GM10847 (cell line): ENCODE results near the gene ERG28.

Experiments used
- POLR2A ChIP-seq: IDR thresholded peaks from 2 replicates; pipeline ENCODE4 v1.6.1; 2011; ENCODE audit not compliant: insufficient read length; ENCODE audit errors: extremely low read depth

The ERG28 gene, protein sequence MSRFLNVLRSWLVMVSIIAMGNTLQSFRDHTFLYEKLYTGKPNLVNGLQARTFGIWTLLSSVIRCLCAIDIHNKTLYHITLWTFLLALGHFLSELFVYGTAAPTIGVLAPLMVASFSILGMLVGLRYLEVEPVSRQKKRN

DNA sequence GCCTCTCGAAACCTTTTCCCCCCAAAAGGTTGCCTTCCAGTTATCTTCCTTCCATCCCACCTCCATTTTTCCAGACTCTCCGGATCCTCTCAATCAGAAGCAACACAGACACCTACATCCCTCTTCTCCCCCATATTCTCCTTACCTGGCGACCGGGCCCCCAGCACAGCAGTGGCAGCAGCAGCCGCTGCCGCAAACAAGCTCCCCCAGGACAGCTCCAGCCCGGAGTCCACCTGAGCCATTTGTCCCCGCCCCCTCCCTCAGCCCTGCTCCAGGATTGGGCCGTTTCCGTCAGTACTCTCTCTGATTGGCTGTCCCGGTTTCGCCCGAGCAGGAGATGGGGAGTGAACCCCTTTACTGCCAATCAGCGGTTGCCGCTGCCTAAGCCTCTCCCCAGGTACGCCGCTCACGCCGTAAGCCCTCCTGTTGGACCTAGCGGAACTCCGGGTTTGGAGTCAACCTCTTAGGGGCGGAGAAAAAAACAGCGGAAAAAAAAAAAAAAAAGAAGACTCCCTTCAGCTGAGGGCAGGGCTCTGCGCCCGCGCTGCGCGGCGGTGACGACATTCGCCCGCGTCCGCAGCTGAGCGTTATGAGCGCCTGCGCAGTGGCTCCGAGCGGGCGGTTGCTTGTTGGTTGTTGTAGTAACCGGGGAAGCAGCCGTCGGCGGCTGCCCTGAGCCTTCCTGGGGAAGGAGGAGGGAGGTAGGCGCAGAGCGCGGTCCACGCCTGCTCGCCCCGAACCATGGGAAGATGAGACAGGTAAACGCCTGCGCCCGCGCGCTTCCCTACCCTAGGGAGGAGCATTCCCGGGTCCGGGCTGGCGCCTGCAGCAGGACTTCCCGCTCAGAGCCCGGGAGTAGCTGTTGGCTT lies at the start of gene ERG28, which contains the start of gene TTLL5:
ERG28 (minus strand) TSS at position 247 of the 869 bp plus-strand sequence. CDS start 3,374 bp downstream, outside the sequence.
TTLL5 (plus strand) TSS at position 617 of the 869 bp plus-strand sequence. CDS start 1,904 bp downstream, outside the sequence.
- peak; percentile 90 for TF ChIP-seq POLR2A

- no peak for TF ChIP-seq POLR2A
These were observed 48.6 kb upstream of the ERG28 start for GRCh38 chr14:75709207-75709812.

DNA sequence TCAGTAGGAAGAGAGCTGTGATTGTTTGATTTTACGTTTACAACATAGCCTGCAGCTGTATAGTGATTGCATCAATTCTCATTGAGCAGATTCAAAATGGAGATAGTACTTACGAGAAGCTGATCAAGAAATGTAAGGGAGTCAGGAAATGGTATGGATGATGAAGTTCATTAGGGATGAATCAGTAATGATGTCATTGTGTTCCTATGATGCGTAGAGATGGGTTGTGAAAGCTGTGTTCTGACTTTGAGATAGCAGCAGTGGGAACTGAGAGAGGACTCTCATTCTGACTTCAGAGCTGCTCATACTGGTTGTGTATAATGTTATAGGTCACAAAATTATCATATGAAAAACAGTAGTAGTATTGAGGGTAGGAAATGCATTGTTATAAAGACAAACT lies 44.3 kb upstream of the ERG28 start:
- TF ChIP-seq POLR2A, result no peak

DNA sequence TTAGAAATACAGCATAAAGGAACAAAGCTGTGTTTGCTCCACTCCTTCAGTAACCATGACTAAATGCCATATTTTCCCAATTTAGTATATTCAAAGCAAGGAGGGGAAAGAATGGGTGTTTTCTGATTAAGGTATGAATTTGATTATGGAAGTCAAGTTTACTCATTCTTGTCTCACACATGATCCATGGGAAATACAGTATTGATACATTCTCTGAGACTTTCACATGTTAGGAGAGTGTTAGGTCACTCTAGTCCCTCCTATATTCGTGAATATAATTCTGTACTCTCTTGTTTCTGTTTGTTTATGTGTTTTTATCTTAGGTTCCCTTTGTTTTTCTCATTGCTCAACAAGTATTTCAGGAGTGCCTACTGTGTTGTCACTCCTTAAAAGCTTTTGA lies 42.8 kb upstream of the ERG28 start:
- no peak for TF ChIP-seq POLR2A

DNA sequence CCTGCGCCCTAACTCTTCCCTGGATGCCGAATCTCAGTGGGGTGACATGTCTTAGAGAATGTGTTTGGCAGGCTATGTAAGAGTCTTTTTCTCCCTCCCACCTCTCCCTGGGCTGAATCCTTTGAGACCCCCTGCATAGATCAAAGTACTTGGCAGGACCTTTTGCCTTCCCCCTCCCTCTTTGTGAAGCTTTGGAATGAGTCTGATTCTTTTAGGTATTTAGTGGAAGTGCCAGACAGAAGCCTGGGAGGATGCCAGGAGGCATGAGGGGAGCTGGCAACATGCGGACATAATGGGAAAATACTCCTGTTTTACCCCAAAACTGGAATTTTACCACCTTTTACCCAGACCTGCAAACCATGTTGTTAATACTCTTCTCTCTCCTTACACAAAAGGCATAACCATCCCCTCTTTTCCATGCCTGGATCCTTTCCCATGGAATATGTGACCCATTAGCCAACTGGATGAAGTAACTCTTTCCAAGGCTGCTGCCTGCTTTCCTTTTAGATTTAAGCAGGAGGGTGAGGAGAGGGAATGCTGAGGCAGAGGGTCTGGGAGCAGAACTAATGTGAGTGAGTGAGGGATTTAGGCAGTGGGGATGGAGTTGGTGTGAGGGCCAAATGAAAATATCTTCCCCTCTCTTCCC lies 42.1 kb upstream of the ERG28 start:
- TF ChIP-seq POLR2A, result no peak

DNA sequence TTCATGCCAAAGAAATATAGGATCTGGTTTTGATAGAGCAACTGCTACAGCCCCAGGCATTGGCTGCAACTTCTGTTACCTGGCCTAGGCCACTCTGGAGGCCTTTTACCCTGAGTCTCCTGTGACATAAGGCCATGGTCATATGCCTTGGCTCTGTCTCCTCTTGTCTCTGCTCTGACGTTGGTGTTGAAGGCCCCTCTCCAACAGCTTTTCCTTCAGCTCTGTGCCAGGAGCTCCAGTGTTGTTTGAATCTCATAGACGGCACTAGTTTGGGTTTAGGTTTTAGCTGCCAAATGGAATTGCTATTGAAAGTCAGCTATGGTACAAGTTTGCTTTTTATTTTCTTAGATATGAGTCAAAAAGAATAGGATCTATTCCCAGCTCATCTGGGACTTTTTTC lies 41.4 kb upstream of the ERG28 start:
- TF ChIP-seq POLR2A, result no peak

DNA sequence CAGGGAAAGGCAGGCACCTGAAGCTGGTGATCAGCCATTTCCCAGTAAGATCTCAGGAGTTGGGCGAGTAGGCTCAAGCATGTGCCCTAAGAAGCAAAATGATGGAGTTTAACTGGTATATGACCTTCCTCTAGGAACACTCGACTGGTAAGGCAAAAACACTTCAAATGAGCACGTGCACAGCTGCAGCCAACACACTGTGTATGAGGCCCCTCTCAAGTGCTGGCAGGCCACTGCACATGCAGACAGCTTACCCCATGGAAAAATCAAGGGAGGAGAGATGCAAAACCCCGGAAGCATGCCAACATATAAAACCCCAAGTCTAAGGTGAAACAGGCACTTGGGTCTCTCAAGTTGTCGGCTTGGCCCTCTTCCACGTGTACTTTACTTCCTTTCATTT lies 39.6 kb upstream of the ERG28 start:
- no peak for TF ChIP-seq POLR2A

GRCh38 chr14:75699331-75699730 lies 38.7 kb upstream of the ERG28 start:
- no peak for TF ChIP-seq POLR2A

DNA sequence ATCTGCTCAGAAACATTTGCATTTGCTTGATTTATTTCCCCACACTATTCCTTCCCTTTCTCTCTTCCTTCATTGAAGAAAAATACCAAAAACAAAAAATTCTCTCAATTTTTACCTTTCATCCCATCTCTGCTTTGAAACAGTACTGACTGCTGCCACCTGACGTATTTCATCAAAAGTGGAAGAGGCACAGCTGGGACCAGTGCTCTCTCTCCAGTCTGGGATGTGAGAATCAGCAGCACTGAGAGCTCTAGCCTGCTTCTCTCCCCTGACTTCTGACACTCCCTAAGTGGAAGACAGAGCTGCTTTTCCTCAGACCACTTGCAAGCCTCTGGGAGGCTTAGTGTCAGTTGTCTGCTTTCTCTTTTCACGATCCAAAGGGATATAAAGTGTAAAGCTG lies 37.2 kb upstream of the ERG28 start:
- TF ChIP-seq POLR2A, result no peak

DNA sequence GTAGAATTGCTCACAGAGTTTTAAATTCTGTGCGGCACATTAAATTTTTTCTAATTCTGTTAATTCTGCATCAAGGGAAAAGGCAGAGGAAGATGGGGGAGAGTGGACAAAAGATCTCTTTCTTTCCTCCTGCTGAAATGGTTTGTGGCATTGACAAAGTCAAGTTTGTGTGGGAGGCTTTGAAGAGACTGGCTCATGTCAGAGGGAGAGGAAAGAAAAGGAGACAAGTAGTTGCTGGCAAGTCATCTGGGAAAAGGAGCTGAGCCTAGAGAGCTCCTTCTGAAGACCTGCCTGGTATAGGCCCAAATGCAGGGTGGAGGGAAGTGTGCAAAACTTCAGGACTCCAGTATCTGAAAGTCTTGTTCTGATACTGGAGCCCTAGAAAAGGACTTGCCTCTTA lies 36.7 kb upstream of the ERG28 start:
- no peak for TF ChIP-seq POLR2A

DNA sequence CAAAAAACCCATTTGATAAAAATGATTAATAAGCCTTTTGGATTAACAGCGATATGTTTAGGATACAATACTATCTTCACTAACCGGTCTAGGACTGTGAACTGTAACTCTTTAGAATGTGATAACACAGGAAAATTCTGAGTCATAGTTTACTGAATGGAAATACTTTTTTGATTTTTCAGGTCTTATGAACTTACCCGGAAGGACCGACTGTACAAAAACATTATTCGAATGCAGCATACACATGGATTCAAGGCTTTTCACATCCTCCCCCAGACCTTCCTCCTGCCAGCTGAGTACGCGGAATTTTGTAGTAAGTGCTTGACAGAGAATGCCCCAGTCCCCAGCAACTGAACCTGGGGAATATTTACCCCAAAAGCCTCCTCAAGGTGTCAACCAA lies 29.3 kb upstream of the ERG28 start:
- TF ChIP-seq POLR2A, result no peak

DNA sequence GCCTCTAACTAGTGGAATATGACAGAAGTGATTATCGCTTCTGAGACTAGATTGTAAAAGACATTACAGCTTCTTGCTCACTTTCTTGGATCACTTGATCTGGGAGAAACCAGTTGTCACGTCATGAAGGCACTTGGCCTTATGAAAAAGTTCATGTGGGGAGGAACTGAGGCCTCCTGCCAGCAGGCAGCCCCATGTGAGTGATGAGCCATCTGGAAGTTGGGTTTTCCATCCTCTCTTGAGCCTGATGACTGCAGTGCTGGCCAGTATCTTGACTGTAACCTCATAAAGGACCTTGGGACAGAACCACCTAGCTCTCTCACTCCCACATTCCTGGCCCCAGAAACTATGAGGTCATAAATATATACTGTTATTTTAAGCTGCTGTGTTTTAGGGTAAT lies 28.3 kb upstream of the ERG28 start:
- no peak for TF ChIP-seq POLR2A

DNA sequence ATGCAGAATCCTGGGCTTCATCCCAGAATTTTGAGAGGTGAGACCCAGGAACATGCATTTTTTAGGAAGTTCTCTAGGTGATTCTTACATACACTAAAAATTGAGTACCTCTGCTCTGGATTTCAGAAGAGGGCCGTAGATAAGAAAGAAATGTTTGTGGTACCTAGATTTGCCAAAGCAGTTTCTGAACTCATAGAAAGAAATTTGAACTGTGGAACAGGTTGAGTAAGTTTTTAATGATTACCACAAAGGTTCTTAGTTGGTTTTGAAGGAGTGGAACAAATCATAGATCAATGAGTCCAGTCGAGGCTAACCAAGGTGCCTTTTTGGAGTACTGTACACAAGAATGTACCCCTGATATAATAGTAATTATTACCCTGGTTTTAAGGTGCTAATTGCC lies 25.2 kb upstream of the ERG28 start:
- TF ChIP-seq POLR2A, result no peak

- TF ChIP-seq POLR2A, result no peak
These were observed 14.7 kb upstream of the ERG28 start for GRCh38 chr14:75675265-75675960.
